HCT116 (cell line): ENCODE measurements around the gene ASIC3. TPM values are rescaled to one million over a fixed set of nuclear protein-coding genes. Genes with fewer than 3 reads are reported as not detected.

Source experiments
- ATAC-seq: fragments of 200-7000 bp; cut with Tn5 transposase; 2 replicates; pipeline ENCODE4 v1.9.1; 2020; ENCODE audit warnings: mild to moderate bottlenecking, moderate library complexity
- BruUV-seq: library from RNA; stranded (reverse); fragments of 400-500 nt; replicated peaks from 2 replicates; lab custom pipeline; 2021; lab: Mats Ljungman, UMichigan
- CTCF ChIA-PET: fragments of 300-600 bp; sonication (Branson Sonifier 250); formaldehyde crosslinking; loops from one replicate; lab custom pipeline; 2021; ENCODE audit warnings: antibody characterized with exemption; lab: Charles Lee
- POLR2A ChIA-PET: fragments of 300-600, 350-600 bp; sonication (Branson Sonifier 250); formaldehyde crosslinking; loops from one replicate; lab custom pipeline; 2021; ENCODE audit warnings: antibody characterized with exemption; lab: Charles Lee
- RAD21 ChIA-PET, 2 experiments: fragments of 300-600 bp; sonication (Branson Sonifier 250); formaldehyde crosslinking; loops; one replicate each; lab custom pipeline; 2023; ENCODE audit warnings: low total read pairs in 2 of 2; ENCODE audit not compliant: uncharacterized antibody in 2 of 2, unreplicated experiment in 2 of 2, low non-redundant PET in 1 of 2; lab: Charles Lee
- DNase-seq: peaks from one replicate; pipeline ENCODE4 v3.0.0-alpha.2; 2010; ENCODE audit warnings: low read depth, low spot score
- H2AFZ ChIP-seq: fragments of 200-600 bp; shearing (Covaris generic), sonication (generic); 2 replicates; pipeline ENCODE4 v1.6.1; 2017; ENCODE audit warnings: low read depth, mixed run types, mixed read lengths, antibody characterized with exemption, low read length; ENCODE audit not compliant: poor library complexity, severe bottlenecking
- H3K27ac ChIP-seq: 2 replicates; pipeline ENCODE4 v1.5.1; 2012; ENCODE audit warnings: low read depth, low read length
- H3K27me3 ChIP-seq: fragments of 200-600 bp; sonication (generic); 2 replicates; pipeline ENCODE4 v1.6.1; 2016; ENCODE audit warnings: mixed run types, low read length, mixed read lengths; ENCODE audit not compliant: insufficient read depth
- H3K36me3 ChIP-seq, 2 experiments: fragments of 200-500 bp in 1 of 2; fragments of 200-600 bp in 1 of 2; sonication (Bioruptor generic) in 1 of 2; sonication (generic) in 1 of 2; 2 replicates each; pipeline versions ENCODE4 v1.5.1 to v1.6.1; 2014 to 2016; ENCODE audit warnings: low read length in 2 of 2, inconsistent platforms in 1 of 2, mixed read lengths in 1 of 2, mixed run types in 1 of 2; ENCODE audit not compliant: insufficient read depth in 2 of 2, control insufficient read depth in 1 of 2
- H3K4me1 ChIP-seq, 2 experiments: fragments of 200-600 bp in 1 of 2; sonication (generic) in 1 of 2; 2 replicates each; pipeline versions ENCODE4 v1.5.1 to v1.6.1; 2012 to 2017; ENCODE audit warnings: low read length in 2 of 2, inconsistent platforms in 1 of 2, mild to moderate bottlenecking in 1 of 2, mixed read lengths in 1 of 2, mixed run types in 1 of 2, moderate library complexity in 1 of 2; ENCODE audit not compliant: insufficient read depth in 2 of 2, control insufficient read depth in 1 of 2
- H3K4me2 ChIP-seq: fragments of 200-600 bp; sonication (generic); 2 replicates; pipeline ENCODE4 v1.6.1; 2017; ENCODE audit warnings: mixed run types, low read length, mixed read lengths
- H3K4me3 ChIP-seq, 2 experiments: fragments of 200-600 bp in 1 of 2; sonication (generic) in 1 of 2; replicated peaks in 1 of 2; 2 replicates each; pipeline ENCODE4 v1.5.1; 2011 to 2016; ENCODE audit warnings: low read length in 2 of 2, control low read depth in 1 of 2, low read depth in 1 of 2, mild to moderate bottlenecking in 1 of 2, mixed read lengths in 1 of 2, mixed run types in 1 of 2
- H3K79me2 ChIP-seq: fragments of 200-600 bp; sonication (generic); 2 replicates; pipeline ENCODE4 v1.6.1; 2017; ENCODE audit warnings: mild to moderate bottlenecking, mixed run types, low read length, moderate library complexity, mixed read lengths; ENCODE audit not compliant: insufficient read depth
- H3K9ac ChIP-seq: fragments of 200-600 bp; sonication (generic); 2 replicates; pipeline ENCODE4 v1.6.1; 2016; ENCODE audit warnings: low read length, mixed read lengths
- H3K9me2 ChIP-seq: fragments of 200-600 bp; sonication (generic), shearing (Covaris generic); 2 replicates; pipeline ENCODE4 v1.6.1; 2017; ENCODE audit warnings: mixed run types, mild to moderate bottlenecking, moderate library complexity; ENCODE audit not compliant: insufficient read depth
- H3K9me3 ChIP-seq, 2 experiments: fragments of 200-500 bp in 1 of 2; fragments of 200-600 bp in 1 of 2; sonication (Bioruptor generic) in 1 of 2; sonication (generic) in 1 of 2; 2 replicates each; pipeline ENCODE4 v1.6.1; 2014 to 2017; ENCODE audit warnings: low read length in 2 of 2, mixed read lengths in 2 of 2, inconsistent platforms in 1 of 2, low read depth in 1 of 2, mild to moderate bottlenecking in 1 of 2, mixed run types in 1 of 2, moderate library complexity in 1 of 2; ENCODE audit not compliant: control insufficient read depth in 1 of 2, insufficient read depth in 1 of 2
- H4K20me1 ChIP-seq: fragments of 200-600 bp; sonication (generic), shearing (Covaris generic); 2 replicates; pipeline ENCODE4 v1.6.1; 2017; ENCODE audit warnings: mixed run types, mild to moderate bottlenecking, moderate library complexity; ENCODE audit not compliant: insufficient read depth
- ATF3 ChIP-seq: IDR thresholded peaks from 2 replicates; pipeline ENCODE4 v1.6.1; 2012
- CBX3 ChIP-seq: IDR thresholded peaks from 2 replicates; pipeline ENCODE4 v1.6.1; 2012; ENCODE audit warnings: low read depth
- CEBPB ChIP-seq: IDR thresholded peaks from 2 replicates; pipeline ENCODE4 v1.6.1; 2012; ENCODE audit warnings: low read depth
- EGR1 ChIP-seq: IDR thresholded peaks from 2 replicates; pipeline ENCODE4 v1.6.1; 2012; ENCODE audit warnings: low read depth
- ELF1 ChIP-seq: IDR thresholded peaks from 2 replicates; pipeline ENCODE4 v1.6.1; 2012; ENCODE audit warnings: low read depth, borderline replicate concordance
- EZH2 ChIP-seq: fragments of 200-600 bp; sonication (generic); IDR thresholded peaks from 2 replicates; pipeline ENCODE4 v1.6.1; 2017; ENCODE audit warnings: antibody characterized with exemption, mixed run types
- EZH2phosphoT487 ChIP-seq: fragments of 200-600 bp; IDR thresholded peaks from 2 replicates; pipeline ENCODE4 v1.6.1; 2018; ENCODE audit warnings: antibody characterized with exemption, borderline replicate concordance
- FOSL1 ChIP-seq: IDR thresholded peaks from 2 replicates; pipeline ENCODE4 v1.6.1; 2012; ENCODE audit warnings: low read depth
- JUND ChIP-seq: IDR thresholded peaks from 2 replicates; pipeline ENCODE4 v1.6.1; 2012
- POLR2A ChIP-seq: IDR thresholded peaks from 2 replicates; pipeline ENCODE4 v1.7.0; 2011; ENCODE audit warnings: borderline replicate concordance; ENCODE audit not compliant: insufficient read depth, insufficient read length; ENCODE audit errors: extremely low read depth
- POLR2AphosphoS5 ChIP-seq: IDR thresholded peaks from 2 replicates; pipeline ENCODE4 v1.6.1; 2011; ENCODE audit warnings: mild to moderate bottlenecking, low read depth, low read length, moderate library complexity
- RAD21 ChIP-seq: IDR thresholded peaks from 2 replicates; pipeline ENCODE4 v1.6.1; 2012; ENCODE audit warnings: low read depth, mild to moderate bottlenecking
- REST ChIP-seq: IDR thresholded peaks from 2 replicates; pipeline ENCODE4 v1.6.1; 2012; ENCODE audit warnings: low read depth
- SIN3A ChIP-seq: IDR thresholded peaks from 2 replicates; pipeline ENCODE4 v1.6.1; 2012; ENCODE audit warnings: low read depth
- SP1 ChIP-seq: IDR thresholded peaks from 2 replicates; pipeline ENCODE4 v1.6.1; 2012; ENCODE audit warnings: low read depth
- SRF ChIP-seq: IDR thresholded peaks from 2 replicates; pipeline ENCODE4 v1.6.1; 2012; ENCODE audit warnings: low read depth
- TCF7L2 ChIP-seq: IDR thresholded peaks from 2 replicates; pipeline ENCODE4 v1.7.0; 2011; ENCODE audit warnings: borderline replicate concordance, inconsistent platforms; ENCODE audit not compliant: insufficient read depth, insufficient read length; ENCODE audit errors: extremely low read depth
- YY1 ChIP-seq: IDR thresholded peaks from 2 replicates; pipeline ENCODE4 v1.6.1; 2011; ENCODE audit warnings: low read length, low read depth, moderate library complexity, mild to moderate bottlenecking; ENCODE audit not compliant: insufficient replicate concordance; ENCODE audit errors: extremely low read depth
- ZFX ChIP-seq: fragments of 450-650 bp; IDR thresholded peaks from 2 replicates; pipeline ENCODE4 v1.6.1; 2017
- ZNF274 ChIP-seq: fragments of 200-500 bp; sonication (Bioruptor generic); IDR thresholded peaks from 2 replicates; pipeline ENCODE4 v1.6.1; 2014; ENCODE audit warnings: mild to moderate bottlenecking, low read depth, low read length, inconsistent platforms
- intact Hi-C: fragments of 100-400 bp; cut with micrococcal nuclease; formaldehyde crosslinking; loops from 2 replicates; pipeline ENCODE4 v1.10.0; 2022
- total RNA-seq: library from RNA; stranded (reverse); gene quantifications from one replicate; pipeline ENCODE4 v1.2.1, GENCODE V29; 2021; ENCODE audit not compliant: unreplicated experiment

ASIC3 gene
- total RNA-seq, 1 experiment from 2014 or later = 4.4 TPM

GRCh38 chr7:151014950-151015349 is 33.4 kb upstream of the ASIC3 start:
- H2AFZ ChIP-seq = no peak overlapping the region
- peaks cover 8 to 52% of the 10 kb centered on the region in 2 experiments; a peak in 3 of 4 replicates for H3K4me1 ChIP-seq
- no peaks in the 10 kb centered on the region for H3K36me3 ChIP-seq
- H3K9me2 ChIP-seq = no peaks in the 10 kb centered on the region
- H3K27ac ChIP-seq = no peak overlapping the region
- H3K9me3 ChIP-seq = no peaks in the 10 kb centered on the region
- H3K79me2 ChIP-seq = no peaks in the 10 kb centered on the region
- RAD21 ChIA-PET = no interaction called here
- BruUV-seq = no TSS peak
- H3K4me3 ChIP-seq = no peak overlapping the region
- H3K9ac ChIP-seq = no peak overlapping the region
- H4K20me1 ChIP-seq = no peaks in the 10 kb centered on the region
- intact Hi-C loops = loop anchor here (5.0 to 10.0 kb wide), 2 partner anchors 118 to 240 kb away; no protein-coding TSS in a partner anchor
- CTCF ChIA-PET = no interaction called here
- POLR2A ChIA-PET = no interaction called here
- DNase-seq (no peak), ATAC-seq (no peak)
- H3K27me3 ChIP-seq = no peaks in the 10 kb centered on the region
- no peak overlapping the region for H3K4me2 ChIP-seq
- TF ChIP-seq ZFX = no peak
- no peak for TF ChIP-seq ATF3
- no peak for TF ChIP-seq FOSL1
- no peak for TF ChIP-seq ZNF274
- no peak for TF ChIP-seq SRF
- TF ChIP-seq REST = no peak
- TF ChIP-seq JUND = no peak
- no peak for TF ChIP-seq TCF7L2
- TF ChIP-seq EZH2phosphoT487 = no peak
- no peak for TF ChIP-seq YY1
- no peak for TF ChIP-seq ELF1
- TF ChIP-seq EZH2 = no peak
- no peak for TF ChIP-seq RAD21
- TF ChIP-seq SIN3A = no peak
- no peak for TF ChIP-seq CEBPB
- TF ChIP-seq POLR2A = no peak
- TF ChIP-seq EGR1 = no peak
- TF ChIP-seq POLR2AphosphoS5 = no peak
- no peak for TF ChIP-seq CBX3
- no peak for TF ChIP-seq SP1
